ENCODE measurements around the gene DGKE. TPM values are rescaled to one million over a fixed set of nuclear protein-coding genes. Genes with fewer than 3 reads are reported as not detected.

The DGKE gene
- total and polyA plus RNA-seq, 2 of the 13 experiments (the other 11 are each of a cell fraction or from before 2014, with no cell fraction given): 3.2 to 5.3 TPM

DNA sequence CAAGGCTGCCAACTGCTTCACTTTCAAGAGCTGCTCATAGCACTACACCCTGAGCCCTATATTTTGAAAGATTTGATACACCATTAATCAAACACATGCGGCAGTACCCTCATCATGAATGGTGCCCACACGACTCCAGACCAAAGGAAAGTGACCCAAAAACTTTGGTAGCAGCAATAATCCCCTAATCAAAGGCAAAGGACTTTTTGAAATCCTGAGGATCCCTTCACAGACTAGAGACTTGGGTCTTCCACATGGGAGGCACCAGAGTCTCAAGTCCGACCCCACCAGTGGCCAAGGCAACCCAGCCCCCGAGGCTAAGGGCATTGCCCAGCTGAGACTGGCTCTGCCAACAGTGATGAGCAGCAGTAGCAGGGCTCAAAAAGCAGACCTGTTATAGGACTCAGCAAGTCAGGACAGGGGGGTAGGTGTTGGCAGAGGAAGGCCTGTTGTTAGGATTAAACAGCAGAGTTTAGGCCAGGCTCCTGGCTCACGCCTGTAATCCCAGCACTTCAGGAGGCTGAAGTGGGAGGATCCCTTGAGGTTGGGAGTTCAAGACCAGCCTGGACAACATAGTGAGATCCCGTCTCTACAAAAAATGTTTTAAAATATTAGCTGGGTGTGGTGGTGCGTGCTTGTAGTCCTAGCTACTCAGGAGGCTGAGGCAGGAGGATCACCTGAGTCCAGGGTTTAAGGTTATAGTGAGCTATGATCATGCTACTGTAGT lies 76.7 kb downstream of the DGKE start (continued):
- TF ChIP-seq ZSCAN30 (CRISPR knock-in tag; IDR thresholded peaks at IDR 0.05): no peak
- TF ChIP-seq, protein P1, sequence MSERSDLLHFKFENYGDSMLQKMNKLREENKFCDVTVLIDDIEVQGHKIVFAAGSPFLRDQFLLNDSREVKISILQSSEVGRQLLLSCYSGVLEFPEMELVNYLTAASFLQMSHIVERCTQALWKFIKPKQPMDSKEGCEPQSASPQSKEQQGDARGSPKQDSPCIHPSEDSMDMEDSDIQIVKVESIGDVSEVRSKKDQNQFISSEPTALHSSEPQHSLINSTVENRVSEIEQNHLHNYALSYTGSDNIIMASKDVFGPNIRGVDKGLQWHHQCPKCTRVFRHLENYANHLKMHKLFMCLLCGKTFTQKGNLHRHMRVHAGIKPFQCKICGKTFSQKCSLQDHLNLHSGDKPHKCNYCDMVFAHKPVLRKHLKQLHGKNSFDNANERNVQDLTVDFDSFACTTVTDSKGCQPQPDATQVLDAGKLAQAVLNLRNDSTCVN (CRISPR knock-in tag; IDR thresholded peaks at IDR 0.05; ENCODE audit: borderline replicate concordance): no peak
- no peak for TF ChIP-seq XBP1 (CRISPR knock-in tag; IDR thresholded peaks at IDR 0.05)
- no peak for TF ChIP-seq SMAD9 (CRISPR knock-in tag; IDR thresholded peaks at IDR 0.05)
- TF ChIP-seq ZNF839 (CRISPR knock-in tag; IDR thresholded peaks at IDR 0.05; ENCODE audit: borderline replicate concordance): no peak
- no peak for TF ChIP-seq KDM2A (CRISPR knock-in tag; IDR thresholded peaks at IDR 0.05; ENCODE audit: borderline replicate concordance, low read depth)
- TF ChIP-seq ZNF207 (IDR thresholded peaks at IDR 0.05; ENCODE audit: borderline replicate concordance): no peak
- TF ChIP-seq, protein P2, sequence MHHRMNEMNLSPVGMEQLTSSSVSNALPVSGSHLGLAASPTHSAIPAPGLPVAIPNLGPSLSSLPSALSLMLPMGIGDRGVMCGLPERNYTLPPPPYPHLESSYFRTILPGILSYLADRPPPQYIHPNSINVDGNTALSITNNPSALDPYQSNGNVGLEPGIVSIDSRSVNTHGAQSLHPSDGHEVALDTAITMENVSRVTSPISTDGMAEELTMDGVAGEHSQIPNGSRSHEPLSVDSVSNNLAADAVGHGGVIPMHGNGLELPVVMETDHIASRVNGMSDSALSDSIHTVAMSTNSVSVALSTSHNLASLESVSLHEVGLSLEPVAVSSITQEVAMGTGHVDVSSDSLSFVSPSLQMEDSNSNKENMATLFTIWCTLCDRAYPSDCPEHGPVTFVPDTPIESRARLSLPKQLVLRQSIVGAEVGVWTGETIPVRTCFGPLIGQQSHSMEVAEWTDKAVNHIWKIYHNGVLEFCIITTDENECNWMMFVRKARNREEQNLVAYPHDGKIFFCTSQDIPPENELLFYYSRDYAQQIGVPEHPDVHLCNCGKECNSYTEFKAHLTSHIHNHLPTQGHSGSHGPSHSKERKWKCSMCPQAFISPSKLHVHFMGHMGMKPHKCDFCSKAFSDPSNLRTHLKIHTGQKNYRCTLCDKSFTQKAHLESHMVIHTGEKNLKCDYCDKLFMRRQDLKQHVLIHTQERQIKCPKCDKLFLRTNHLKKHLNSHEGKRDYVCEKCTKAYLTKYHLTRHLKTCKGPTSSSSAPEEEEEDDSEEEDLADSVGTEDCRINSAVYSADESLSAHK (CRISPR knock-in tag; IDR thresholded peaks at IDR 0.05; ENCODE audit: borderline replicate concordance): no peak
- TF ChIP-seq, protein P3, sequence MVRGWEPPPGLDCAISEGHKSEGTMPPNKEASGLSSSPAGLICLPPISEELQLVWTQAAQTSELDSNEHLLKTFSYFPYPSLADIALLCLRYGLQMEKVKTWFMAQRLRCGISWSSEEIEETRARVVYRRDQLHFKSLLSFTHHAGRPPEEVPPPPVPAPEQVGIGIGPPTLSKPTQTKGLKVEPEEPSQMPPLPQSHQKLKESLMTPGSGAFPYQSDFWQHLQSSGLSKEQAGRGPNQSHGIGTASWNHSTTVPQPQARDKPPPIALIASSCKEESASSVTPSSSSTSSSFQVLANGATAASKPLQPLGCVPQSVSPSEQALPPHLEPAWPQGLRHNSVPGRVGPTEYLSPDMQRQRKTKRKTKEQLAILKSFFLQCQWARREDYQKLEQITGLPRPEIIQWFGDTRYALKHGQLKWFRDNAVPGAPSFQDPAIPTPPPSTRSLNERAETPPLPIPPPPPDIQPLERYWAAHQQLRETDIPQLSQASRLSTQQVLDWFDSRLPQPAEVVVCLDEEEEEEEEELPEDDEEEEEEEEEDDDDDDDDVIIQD (CRISPR knock-in tag; IDR thresholded peaks at IDR 0.05; ENCODE audit: low read depth): no peak
- TF ChIP-seq, protein P4, sequence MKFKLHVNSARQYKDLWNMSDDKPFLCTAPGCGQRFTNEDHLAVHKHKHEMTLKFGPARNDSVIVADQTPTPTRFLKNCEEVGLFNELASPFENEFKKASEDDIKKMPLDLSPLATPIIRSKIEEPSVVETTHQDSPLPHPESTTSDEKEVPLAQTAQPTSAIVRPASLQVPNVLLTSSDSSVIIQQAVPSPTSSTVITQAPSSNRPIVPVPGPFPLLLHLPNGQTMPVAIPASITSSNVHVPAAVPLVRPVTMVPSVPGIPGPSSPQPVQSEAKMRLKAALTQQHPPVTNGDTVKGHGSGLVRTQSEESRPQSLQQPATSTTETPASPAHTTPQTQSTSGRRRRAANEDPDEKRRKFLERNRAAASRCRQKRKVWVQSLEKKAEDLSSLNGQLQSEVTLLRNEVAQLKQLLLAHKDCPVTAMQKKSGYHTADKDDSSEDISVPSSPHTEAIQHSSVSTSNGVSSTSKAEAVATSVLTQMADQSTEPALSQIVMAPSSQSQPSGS (CRISPR knock-in tag; IDR thresholded peaks at IDR 0.05): no peak
- TF ChIP-seq PHF8 (CRISPR knock-in tag; IDR thresholded peaks at IDR 0.05): 0 out of 2 replicates have a peak, but pooled peaks have one; percentile 7
- no peak for TF ChIP-seq ZNF460 (CRISPR knock-in tag; IDR thresholded peaks at IDR 0.05; ENCODE audit: borderline replicate concordance)
- no peak for TF ChIP-seq ZNF790 (CRISPR knock-in tag; IDR thresholded peaks at IDR 0.05; ENCODE audit: borderline replicate concordance)
- no peak for TF ChIP-seq ZNF3 (CRISPR knock-in tag; IDR thresholded peaks at IDR 0.05)
- TF ChIP-seq, protein P5, sequence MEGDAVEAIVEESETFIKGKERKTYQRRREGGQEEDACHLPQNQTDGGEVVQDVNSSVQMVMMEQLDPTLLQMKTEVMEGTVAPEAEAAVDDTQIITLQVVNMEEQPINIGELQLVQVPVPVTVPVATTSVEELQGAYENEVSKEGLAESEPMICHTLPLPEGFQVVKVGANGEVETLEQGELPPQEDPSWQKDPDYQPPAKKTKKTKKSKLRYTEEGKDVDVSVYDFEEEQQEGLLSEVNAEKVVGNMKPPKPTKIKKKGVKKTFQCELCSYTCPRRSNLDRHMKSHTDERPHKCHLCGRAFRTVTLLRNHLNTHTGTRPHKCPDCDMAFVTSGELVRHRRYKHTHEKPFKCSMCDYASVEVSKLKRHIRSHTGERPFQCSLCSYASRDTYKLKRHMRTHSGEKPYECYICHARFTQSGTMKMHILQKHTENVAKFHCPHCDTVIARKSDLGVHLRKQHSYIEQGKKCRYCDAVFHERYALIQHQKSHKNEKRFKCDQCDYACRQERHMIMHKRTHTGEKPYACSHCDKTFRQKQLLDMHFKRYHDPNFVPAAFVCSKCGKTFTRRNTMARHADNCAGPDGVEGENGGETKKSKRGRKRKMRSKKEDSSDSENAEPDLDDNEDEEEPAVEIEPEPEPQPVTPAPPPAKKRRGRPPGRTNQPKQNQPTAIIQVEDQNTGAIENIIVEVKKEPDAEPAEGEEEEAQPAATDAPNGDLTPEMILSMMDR (CRISPR knock-in tag; IDR thresholded peaks at IDR 0.05): no peak
- 0 out of 2 replicates have a peak, but pooled peaks have one; percentile 58 for TF ChIP-seq ZNF878 (CRISPR knock-in tag; IDR thresholded peaks at IDR 0.05)
- no peak for TF ChIP-seq PHB2 (IDR thresholded peaks at IDR 0.05; ENCODE audit: partially characterized antibody)
- 0 out of 2 replicates have a peak, but pooled peaks have one; percentile 9 for TF ChIP-seq TBX2 (CRISPR knock-in tag; IDR thresholded peaks at IDR 0.05; ENCODE audit: borderline replicate concordance)
- TF ChIP-seq NCOR1 (IDR thresholded peaks at IDR 0.05; ENCODE audit: borderline replicate concordance, low read length): no peak
- peak; percentile 2; the same call in 1 of the 2 replicates for TF ChIP-seq ZBTB38 (CRISPR knock-in tag; IDR thresholded peaks at IDR 0.05)

Measured in HepG2 (cell line).